Endometrial microvascular endothelial cells (primary cell): ENCODE results near the gene VOPP1. TPM values are rescaled to one million over a fixed set of nuclear protein-coding genes. Genes with fewer than 3 reads are reported as not detected.
"Not testable (repeated sequence)": the region's sequence is repeated elsewhere in the genome, so short reads cannot be mapped to it uniquely, and the experiment has no call there.

Experiments
- in situ Hi-C: cut with HindIII; loops from 2 replicates; pipeline ENCODE4 v1.10.0; 2017; ENCODE audit warnings: low sequenced_read_pairs, low pct_unique_long_range_greater_than_20kb; ENCODE audit errors: inconsistent ontology term
- total RNA-seq: library from RNA; depleted of rRNA; stranded (reverse); fragments of >200 nt; gene quantifications from one replicate; pipeline ENCODE4 v1.2.3, GENCODE V29; 2015; ENCODE audit errors: inconsistent ontology term

The VOPP1 gene
- total RNA-seq, 1 donor from 2014 or later: 151 TPM

DNA sequence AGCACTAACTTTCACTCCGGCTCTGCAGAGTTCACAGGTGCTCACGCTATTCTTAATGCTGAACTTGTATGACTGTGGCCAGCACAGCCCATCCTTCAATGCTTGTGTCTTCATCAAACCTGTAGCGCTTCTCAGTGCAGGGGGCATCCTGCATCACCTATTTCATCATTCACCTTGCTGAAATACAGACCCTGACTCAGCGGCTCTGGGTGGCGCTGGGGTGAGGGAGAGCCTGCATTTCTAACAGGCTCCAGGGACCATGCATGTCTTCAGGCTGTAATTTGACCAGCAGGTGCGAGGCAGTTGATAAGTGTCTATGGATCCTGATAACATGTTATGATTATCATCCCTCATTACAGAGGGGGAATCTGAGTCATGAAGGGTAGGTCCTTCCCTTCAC is 89.3 kb downstream of the VOPP1 start:
- in situ Hi-C loops: no loop called here

DNA sequence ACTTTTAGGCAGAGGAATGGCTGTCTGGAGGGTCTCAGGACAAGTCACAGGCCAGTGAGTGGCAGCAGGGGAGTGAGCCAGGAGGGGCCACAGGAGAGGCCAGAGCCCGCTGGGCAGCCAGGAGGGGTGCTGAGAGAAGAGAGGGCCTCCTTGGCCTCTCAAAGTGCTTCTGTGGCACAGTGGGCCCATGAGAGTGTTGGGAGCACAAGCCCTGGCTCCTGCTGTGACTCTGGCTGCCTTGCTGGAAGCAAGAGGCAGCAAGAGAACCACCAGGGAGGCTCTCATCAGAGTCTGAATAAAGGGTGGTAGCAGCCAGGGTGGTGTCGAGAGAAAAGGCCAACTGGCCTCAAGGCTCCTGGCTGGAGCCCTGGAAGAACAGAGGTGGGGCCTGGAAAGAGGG is 91.1 kb downstream of the VOPP1 start:
- in situ Hi-C loops: no loop called here

DNA sequence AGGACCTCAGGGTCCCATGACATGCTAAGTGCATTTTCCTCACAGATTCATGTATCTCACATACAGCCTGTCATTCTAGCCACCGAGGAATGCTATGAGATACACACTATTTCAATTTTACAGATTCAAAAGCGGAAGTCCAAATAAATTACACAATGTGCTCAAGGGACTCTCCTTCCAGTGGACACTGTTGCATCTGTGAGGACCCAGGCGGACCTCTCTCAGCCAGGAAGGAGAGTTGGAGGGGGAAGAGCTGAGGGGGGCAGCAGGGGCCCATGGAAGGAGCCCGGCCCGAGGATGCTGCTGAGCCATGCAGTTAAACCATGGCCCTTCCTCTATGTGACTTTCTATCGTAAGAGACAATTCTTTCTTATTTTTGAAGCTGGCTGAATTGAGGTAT is 93.6 kb downstream of the VOPP1 start:
- in situ Hi-C loops: no loop called here

- in situ Hi-C loops: no loop called here
These were observed 94.4 kb downstream of the VOPP1 start for GRCh38 chr7:55477781-55478374.

- in situ Hi-C loops: no loop called here
These were observed 95.2 kb downstream of the VOPP1 start for GRCh38 chr7:55476852-55477780.

DNA sequence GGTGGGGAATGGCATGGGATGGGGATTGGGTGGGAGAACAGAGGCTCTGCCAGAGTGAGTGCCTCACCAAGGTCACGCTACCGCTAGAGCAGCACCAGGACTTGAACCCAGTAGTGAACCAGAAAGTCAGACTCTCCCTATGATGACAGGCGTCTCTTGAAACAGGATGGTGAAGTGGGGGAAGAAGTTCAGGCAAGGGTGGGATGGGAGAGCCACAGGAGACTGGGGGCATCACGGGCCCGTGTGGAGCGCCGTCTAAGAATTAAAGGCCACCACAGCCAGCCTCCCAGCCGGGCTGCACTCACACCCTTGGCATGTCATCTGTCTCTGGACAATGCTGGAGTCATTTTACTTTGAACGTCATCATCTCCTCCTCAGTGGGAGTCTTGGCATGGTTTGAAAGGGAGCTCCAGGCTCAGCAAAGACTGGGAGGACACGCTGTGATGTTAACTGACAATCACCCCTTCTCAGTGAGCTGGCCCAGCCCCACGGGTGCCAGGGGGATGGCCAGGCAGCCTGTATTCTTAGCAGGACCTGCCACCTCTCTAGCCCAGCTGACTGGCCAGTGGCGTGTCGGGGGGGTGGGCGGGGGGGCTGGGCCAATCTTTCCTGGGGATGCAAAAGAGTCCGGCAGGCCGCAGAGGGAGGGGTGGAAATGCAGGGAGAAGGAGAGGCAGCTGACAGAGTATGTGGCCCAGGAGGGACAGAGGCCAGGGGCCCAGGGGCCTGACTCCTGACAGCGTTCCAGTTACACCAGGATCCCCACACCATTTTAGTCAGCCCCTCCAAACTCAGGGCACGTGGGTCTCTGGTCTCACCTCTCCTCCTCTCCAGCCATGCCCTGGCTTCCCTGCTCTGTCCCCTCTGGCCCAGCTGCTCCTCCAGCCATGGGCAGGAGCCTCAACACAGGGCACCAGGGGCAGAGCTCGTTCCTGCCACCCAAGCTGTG is 96.2 kb downstream of the VOPP1 start:
- in situ Hi-C loops: no loop called here

- in situ Hi-C loops: no loop called here
These were observed 97.1 kb downstream of the VOPP1 start for GRCh38 chr7:55474944-55475854.

DNA sequence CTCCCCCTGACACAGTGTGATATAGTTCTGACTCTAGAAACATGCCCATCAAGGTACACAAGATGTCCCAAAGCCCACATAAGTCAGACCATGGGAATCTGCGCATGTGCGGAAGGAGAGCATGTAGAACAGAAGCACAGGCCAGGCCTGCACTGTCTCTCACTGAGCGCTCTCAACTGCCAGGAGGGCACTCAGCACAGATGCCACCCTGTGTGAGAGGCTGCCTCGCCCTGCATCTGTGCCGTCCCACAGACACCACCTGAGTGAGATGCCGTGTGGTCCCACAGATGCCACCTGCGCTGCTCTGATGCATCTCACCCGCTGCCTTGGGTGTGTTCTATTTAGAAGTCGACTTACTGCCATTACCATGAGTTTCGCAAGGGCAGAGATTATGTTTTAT is 98.4 kb downstream of the VOPP1 start:
- in situ Hi-C loops: no loop called here

DNA sequence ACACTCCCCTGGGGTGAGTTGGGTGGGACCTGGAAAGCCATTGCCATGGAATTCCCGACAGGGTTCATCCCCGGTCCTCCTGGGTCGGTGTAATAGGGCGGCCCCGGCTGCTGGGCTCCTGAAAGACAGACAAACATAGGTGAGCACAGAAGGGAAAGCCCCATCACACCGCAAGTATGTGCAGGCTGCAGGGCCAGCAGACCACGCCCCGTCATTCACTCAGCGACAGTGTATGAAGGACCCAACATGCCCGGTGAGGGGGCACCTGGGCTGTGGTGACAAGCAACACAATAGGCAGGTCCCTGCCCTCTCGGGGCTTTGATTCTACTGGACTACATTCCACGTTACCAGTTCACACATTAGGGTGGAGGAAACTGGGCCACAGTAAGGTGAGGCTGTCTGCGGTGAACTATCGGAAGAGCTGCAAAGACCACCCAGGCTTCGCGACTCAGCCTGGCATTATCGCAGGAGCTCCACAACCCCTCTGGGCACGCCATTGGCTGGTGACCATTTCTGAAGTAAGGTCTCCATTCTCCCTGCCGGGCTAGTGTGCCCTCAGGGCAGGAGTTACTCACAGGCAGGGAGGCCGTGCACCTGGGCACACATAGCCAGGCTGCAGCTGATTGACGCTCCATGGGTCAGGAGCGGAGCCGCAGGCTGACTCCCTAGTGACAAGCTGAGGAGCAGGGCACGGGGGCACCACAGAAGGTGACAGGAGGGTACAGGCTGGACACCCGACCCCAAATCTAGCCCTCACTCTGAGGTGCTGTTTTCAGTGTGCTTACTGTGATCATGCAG is 99.2 kb downstream of the VOPP1 start:
- in situ Hi-C loops: no loop called here

DNA sequence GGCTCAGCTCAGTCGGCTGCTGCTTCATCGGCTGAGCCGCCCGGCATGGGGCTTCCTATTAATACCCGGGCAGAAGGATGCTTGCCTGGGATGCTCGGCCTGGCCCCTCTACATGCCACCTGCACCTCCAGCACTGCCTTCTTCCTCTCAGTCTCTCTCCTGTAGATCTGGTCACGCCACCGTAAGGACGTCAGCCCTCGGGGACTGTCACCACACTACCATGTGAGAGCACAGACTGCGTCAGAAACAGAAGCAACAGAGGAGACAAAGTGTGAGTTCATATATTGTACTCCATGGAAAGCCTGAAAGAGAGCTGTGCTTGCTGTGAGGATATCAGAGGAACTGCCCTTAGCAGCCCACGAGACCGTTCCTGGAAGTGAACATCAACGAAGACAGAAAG is 99.9 kb downstream of the VOPP1 start:
- in situ Hi-C loops: not testable (repeated sequence)

DNA sequence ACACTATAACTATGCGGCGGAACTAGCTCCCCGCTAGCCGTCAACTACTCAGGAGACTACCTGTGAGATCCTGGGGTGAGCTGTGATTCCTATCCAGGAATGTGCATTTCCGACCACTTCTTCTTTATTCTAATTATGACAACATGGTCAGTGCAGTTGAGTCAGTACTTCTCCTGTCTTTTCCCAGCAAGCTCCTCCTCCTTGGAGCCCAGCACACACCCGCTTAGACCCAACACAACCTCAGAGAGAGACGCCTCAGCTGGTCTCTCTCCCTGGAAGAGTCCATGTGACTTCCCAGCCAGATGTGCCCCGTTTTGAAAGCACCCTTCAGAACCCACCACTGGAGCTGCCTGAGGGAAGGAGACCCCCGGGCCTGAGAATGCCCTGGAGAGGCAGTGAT is 100.7 kb downstream of the VOPP1 start:
- in situ Hi-C loops: not testable (repeated sequence)

GRCh38 chr7:55470261-55470660 is 102.0 kb downstream of the VOPP1 start:
- in situ Hi-C loops: no loop called here

DNA sequence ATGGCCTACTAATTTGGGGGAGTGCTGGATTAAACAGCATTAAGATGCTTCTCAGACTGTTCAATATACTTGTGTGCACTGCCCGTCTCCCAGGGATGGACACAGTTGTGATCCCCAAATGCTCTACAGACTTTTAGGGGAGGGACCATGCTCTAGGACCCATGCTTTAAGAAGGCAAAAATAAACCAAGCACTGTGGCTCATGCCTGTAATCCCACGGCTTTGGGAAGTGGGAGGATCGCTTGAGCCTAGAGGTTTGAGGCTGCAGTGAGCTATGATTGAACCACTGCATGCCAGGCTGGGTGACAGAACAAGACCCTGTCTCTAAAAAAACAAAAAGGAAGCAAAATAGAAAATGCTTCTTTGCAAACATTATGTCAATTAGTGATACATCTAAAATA is 102.6 kb downstream of the VOPP1 start:
- in situ Hi-C loops: no loop called here

- in situ Hi-C loops: no loop called here
These were observed 103.0 kb downstream of the VOPP1 start for GRCh38 chr7:55469271-55469681.

DNA sequence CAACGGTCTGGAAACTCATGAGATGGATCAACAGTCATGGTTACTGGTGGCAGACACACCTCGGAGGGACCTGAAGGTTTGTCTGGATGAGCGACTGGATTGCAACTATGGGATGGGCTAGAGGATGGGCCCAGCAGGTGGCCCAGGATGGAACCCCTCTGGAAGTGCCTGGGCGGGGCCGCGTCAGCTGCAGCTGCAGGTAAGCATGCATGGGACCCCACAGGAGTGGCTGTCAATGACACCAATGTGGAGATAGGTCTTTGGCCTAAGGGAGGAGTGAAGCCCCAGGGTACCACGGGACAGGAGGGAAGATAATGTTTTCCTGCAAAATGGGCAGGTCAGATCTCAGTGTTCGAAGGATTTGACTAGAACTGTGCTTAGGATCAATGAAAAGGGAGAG is 103.8 kb downstream of the VOPP1 start:
- in situ Hi-C loops: no loop called here

DNA sequence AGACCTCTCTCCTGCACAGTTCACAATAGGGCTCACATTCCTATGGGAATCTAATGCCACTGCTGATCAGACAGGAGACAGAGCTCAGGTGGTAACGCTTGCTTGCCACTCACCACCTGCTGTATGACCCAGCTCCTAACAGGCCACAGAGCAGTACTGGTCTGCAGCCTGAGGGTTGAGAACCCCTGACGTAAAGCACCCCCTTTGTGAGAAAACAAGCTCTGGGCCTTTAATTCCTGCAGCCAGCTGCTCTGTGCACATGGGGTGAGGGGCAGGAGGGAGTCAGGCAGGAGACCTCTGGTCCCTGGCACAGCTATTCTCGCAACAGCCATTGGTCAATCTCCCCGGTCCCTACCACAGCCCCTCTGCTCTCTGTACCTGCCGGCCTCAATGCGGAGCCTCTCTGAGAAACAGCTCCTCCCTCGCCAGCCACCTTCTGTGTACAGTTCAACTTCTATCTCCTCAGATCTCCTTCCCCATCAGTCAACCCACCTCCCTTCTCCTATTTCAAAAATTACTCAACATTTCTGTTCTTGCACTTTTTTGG is 105.2 kb downstream of the VOPP1 start:
- in situ Hi-C loops: no loop called here

GRCh38 chr7:55465691-55466090 is 106.6 kb downstream of the VOPP1 start:
- in situ Hi-C loops: no loop called here
